Vagina (tissue), 2 donors: Measurements from ENCODE around the gene FAM120B.

Experiments used
- CTCF ChIP-seq, 3 experiments: fragments of 450-650 bp in 2 of 3; fragments of 200-600 bp in 1 of 3; sonication (generic) in 1 of 3; IDR thresholded peaks; one replicate each; pipeline ENCODE4 v1.5.1; 2017 to 2019; ENCODE audit warnings: antibody characterized with exemption in 3 of 3, mild to moderate bottlenecking in 2 of 3, moderate library complexity in 2 of 3
- POLR2A ChIP-seq, 2 donors: fragments of 450-650 bp; IDR thresholded peaks; one replicate each; pipeline ENCODE4 v1.6.1; 2017; ENCODE audit warnings: antibody characterized with exemption in 2 of 2, mild to moderate bottlenecking in 2 of 2, moderate library complexity in 2 of 2
- POLR2AphosphoS5 ChIP-seq, 2 donors: sonication (generic); formaldehyde crosslinking; IDR thresholded peaks; one replicate each; pipeline ENCODE4 v1.9.0; 2017; ENCODE audit warnings: antibody characterized with exemption in 2 of 2, mild to moderate bottlenecking in 2 of 2, low read depth in 1 of 2; ENCODE audit not compliant: insufficient read depth in 1 of 2

DNA sequence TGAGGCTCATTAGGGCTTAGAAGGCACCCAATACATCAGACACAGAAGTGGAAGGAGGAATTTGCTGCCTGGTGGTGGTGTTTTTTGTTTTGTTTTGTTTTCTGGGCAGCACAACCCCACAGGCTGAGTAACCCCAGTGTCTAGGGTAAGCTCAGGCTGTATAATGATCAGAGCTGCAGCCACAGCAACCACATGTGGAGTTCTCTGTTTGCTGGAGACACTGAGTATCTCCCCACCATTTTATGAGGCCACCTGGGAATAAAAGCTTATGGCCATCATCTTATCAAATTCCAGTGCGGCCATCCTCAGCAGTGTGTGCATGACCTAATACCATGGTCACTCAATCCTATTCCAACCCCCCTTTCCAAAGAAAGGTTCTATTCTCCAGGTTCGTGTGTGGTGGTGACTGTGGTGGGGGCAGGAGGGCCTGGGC is 12.2 kb upstream of the FAM120B start:
- TF ChIP-seq POLR2A (IDR thresholded peaks at IDR 0.05), result no peak
- no peak for TF ChIP-seq CTCF (IDR thresholded peaks at IDR 0.05)
- no peak for TF ChIP-seq POLR2AphosphoS5 (IDR thresholded peaks at IDR 0.05; ENCODE audit: insufficient read depth in 1 of 2, low read depth in 1 of 2)
